ENCODE measurements around the gene TRIM16.
A peak's percentile ranks its signal among the peaks of the same experiment; 100 is the strongest.
"Not testable (repeated sequence)": the region's sequence is repeated elsewhere in the genome, so short reads cannot be mapped to it uniquely, and the experiment has no call there.

The TRIM16 gene

GRCh38 chr17:15657868-15658267 is 26.2 kb downstream of the TRIM16 start:
- DNase-seq = no peak

- DNase-seq = no peak
Observed at GRCh38 chr17:15654886-15655561, 29.1 kb downstream of the TRIM16 start.

- not testable (repeated sequence) for DNase-seq
Observed at GRCh38 chr17:15654401-15654800, 29.7 kb downstream of the TRIM16 start.

GRCh38 chr17:15652960-15653359 is 31.2 kb downstream of the TRIM16 start:
- no peak for DNase-seq

- peak; percentile 21 for DNase-seq
Observed at GRCh38 chr17:15651583-15652110, 32.5 kb downstream of the TRIM16 start.

GRCh38 chr17:15650741-15651582 is 33.1 kb downstream of the TRIM16 start:
- no peak for DNase-seq

- no peak for DNase-seq
Observed at GRCh38 chr17:15649861-15650421, 34.2 kb downstream of the TRIM16 start.

- DNase-seq = no peak
Observed at GRCh38 chr17:15648386-15648785, 35.7 kb downstream of the TRIM16 start.

GRCh38 chr17:15645942-15646312 is 38.2 kb downstream of the TRIM16 start:
- DNase-seq = not testable (repeated sequence)

- DNase-seq = not testable (repeated sequence)
Observed at GRCh38 chr17:15645099-15645941, 38.8 kb downstream of the TRIM16 start.

- not testable (repeated sequence) for DNase-seq
Observed at GRCh38 chr17:15642505-15643251, 41.4 kb downstream of the TRIM16 start.

GRCh38 chr17:15642014-15642413 is 42.1 kb downstream of the TRIM16 start:
- DNase-seq = not testable (repeated sequence)

- not testable (repeated sequence) for DNase-seq
Observed at GRCh38 chr17:15630930-15631453, 53.1 kb downstream of the TRIM16 start.

- not testable (repeated sequence) for DNase-seq
Observed at GRCh38 chr17:15629991-15630390, 54.1 kb downstream of the TRIM16 start.

- not testable (repeated sequence) for DNase-seq
Observed at GRCh38 chr17:15623661-15624209, 60.4 kb downstream of the TRIM16 start.

GRCh38 chr17:15623255-15623654 is 60.9 kb downstream of the TRIM16 start:
- not testable (repeated sequence) for DNase-seq

GRCh38 chr17:15622124-15622523 is 62.0 kb downstream of the TRIM16 start:
- not testable (repeated sequence) for DNase-seq

- not testable (repeated sequence) for DNase-seq
Observed at GRCh38 chr17:15619331-15620058, 64.6 kb downstream of the TRIM16 start, which contains the start of gene FBXW10B. TSS of gene FBXW10B (minus strand) at chr17:15619704. CDS start at chr17:15619512, 192 bp downstream.

GRCh38 chr17:15616828-15617227 is 67.3 kb downstream of the TRIM16 start:
- not testable (repeated sequence) for DNase-seq

- DNase-seq = not testable (repeated sequence)
Observed at GRCh38 chr17:15615850-15616249, 68.3 kb downstream of the TRIM16 start.

Measured in stimulated activated CD4-positive, alpha-beta T cell treated with anti-CD3 and anti-CD28 coated beads, Interleukin-4, amount 100 ng/mL, for 1 hour (primary cell).